ENCODE data around the gene RNF4.

The RNF4 gene

DNA sequence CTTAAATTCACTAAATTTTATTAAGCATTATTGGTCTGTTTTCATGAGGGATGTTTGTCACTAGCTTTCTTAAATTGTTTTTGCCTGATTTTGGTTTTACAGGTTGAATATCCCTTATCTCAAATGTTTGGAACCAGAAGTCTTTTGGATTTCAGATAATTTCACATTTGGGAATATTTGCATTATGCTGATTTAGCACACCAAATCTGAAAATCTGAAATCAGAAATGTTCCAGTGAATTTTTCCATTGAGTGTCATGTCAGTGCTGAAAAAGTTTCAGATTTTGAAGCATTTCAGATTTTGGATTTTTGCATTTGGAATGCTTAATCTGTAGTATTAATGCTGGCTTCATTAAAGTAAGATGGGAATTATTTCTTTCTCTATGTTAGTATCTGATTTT, 82.2 kb downstream of the RNF4 start:
- H3K4me3 ChIP-seq (ENCODE audit: low read depth, low read length) = no peak overlapping the region
- TF ChIP-seq MYC (IDR thresholded peaks at IDR 0.05; ENCODE audit: low read depth, low read length) = no peak
- TF ChIP-seq, protein P1, sequence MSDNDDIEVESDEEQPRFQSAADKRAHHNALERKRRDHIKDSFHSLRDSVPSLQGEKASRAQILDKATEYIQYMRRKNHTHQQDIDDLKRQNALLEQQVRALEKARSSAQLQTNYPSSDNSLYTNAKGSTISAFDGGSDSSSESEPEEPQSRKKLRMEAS (IDR thresholded peaks at IDR 0.05; ENCODE audit: low read depth, low read length) = no peak
- TF ChIP-seq POLR2A (IDR thresholded peaks at IDR 0.05; ENCODE audit: extremely low read depth, insufficient read length) = no peak
- TF ChIP-seq, protein P2, sequence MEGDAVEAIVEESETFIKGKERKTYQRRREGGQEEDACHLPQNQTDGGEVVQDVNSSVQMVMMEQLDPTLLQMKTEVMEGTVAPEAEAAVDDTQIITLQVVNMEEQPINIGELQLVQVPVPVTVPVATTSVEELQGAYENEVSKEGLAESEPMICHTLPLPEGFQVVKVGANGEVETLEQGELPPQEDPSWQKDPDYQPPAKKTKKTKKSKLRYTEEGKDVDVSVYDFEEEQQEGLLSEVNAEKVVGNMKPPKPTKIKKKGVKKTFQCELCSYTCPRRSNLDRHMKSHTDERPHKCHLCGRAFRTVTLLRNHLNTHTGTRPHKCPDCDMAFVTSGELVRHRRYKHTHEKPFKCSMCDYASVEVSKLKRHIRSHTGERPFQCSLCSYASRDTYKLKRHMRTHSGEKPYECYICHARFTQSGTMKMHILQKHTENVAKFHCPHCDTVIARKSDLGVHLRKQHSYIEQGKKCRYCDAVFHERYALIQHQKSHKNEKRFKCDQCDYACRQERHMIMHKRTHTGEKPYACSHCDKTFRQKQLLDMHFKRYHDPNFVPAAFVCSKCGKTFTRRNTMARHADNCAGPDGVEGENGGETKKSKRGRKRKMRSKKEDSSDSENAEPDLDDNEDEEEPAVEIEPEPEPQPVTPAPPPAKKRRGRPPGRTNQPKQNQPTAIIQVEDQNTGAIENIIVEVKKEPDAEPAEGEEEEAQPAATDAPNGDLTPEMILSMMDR (IDR thresholded peaks at IDR 0.05; ENCODE audit: low read depth, low read length) = no peak
- no peak for DNase-seq (ENCODE audit: low read depth)

DNA sequence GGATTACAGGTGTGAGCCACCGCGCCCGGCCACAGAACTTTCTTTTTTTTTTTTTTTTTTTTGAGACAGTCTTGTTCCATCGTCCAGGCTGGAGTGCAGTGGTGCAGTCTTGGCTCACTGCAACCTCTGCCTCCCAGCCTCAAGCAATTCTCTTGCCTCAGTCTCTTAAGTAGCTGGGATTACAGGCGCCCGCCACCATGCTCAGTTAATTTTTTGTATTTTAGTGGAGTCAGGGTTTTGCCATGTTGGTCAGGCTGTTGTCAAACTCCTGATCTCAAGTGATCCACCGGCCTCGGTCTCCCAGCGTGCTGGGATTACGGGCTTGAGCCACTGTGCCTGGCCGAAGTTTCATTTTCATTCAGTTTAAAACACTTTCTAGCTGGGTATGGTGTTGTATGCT, 83.9 kb downstream of the RNF4 start:
- TF ChIP-seq, protein P1 (IDR thresholded peaks at IDR 0.05; ENCODE audit: low read depth, low read length) = no peak
- TF ChIP-seq MYC (IDR thresholded peaks at IDR 0.05; ENCODE audit: low read depth, low read length) (no peak), POLR2A (IDR thresholded peaks at IDR 0.05; ENCODE audit: extremely low read depth, insufficient read length) (no peak)
- TF ChIP-seq, protein P2 (IDR thresholded peaks at IDR 0.05; ENCODE audit: low read depth, low read length) = no peak
- no peak overlapping the region for H3K4me3 ChIP-seq (ENCODE audit: low read depth, low read length)
- DNase-seq (ENCODE audit: low read depth) = no peak

DNA sequence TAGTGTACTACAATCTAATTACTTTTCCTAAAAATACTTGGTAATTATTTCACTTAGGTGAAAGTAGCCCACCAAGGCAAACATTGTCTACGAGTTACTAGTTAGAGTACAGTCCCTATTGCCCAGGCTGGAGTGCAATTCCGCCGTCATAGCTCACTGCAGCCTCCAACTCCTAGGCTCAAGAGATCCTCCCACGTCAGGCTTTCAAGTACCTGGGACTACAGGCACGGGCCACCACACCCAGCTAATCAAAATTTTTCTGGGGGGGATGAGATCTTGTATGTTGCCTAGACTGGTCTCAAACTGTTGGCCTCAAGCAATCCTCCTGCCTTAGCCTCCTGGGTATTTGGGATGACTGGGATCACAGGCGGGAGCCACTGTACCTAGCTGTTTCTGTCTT, 89.4 kb downstream of the RNF4 start:
- TF ChIP-seq MYC (IDR thresholded peaks at IDR 0.05; ENCODE audit: low read depth, low read length) (no peak), POLR2A (IDR thresholded peaks at IDR 0.05; ENCODE audit: extremely low read depth, insufficient read length) (no peak)
- TF ChIP-seq, protein P2 (IDR thresholded peaks at IDR 0.05; ENCODE audit: low read depth, low read length) = no peak
- TF ChIP-seq, protein P1 (IDR thresholded peaks at IDR 0.05; ENCODE audit: low read depth, low read length) = no peak
- H3K4me3 ChIP-seq (ENCODE audit: low read depth, low read length) = no peak overlapping the region
- no peak for DNase-seq (ENCODE audit: low read depth)

DNA sequence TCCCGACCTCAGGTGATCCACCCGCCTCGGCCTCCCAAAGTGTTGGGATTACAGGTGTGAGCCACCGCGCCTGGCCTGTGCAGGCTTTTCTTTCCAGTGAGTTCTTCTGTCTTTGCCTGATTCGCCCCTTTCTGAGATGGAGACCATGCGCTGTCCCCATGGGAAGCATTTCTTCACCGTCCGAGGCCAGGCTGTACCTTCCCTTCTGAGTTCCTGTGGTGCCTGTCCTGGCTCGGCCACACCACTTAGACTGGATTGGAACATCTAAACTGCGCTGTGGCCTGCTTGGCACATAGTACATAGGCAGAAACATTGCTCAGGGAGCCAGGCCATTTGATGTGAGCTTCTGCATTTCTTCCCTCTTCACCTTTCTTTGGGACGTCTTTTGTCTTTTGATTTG, 91.3 kb downstream of the RNF4 start:
- TF ChIP-seq MYC (IDR thresholded peaks at IDR 0.05; ENCODE audit: low read depth, low read length) = no peak
- TF ChIP-seq, protein P1 (IDR thresholded peaks at IDR 0.05; ENCODE audit: low read depth, low read length) = no peak
- no peak for TF ChIP-seq POLR2A (IDR thresholded peaks at IDR 0.05; ENCODE audit: extremely low read depth, insufficient read length)
- TF ChIP-seq, protein P2 (IDR thresholded peaks at IDR 0.05; ENCODE audit: low read depth, low read length) = no peak
- DNase-seq (ENCODE audit: low read depth) = no peak
- no peak overlapping the region for H3K4me3 ChIP-seq (ENCODE audit: low read depth, low read length)
